Osteocyte (in vitro differentiated cells): ENCODE results near the gene NRG3. TPM values are rescaled to one million over a fixed set of nuclear protein-coding genes. Genes with fewer than 3 reads are reported as not detected.
"Not testable (repeated sequence)": the region's sequence is repeated elsewhere in the genome, so short reads cannot be mapped to it uniquely, and the experiment has no call there.

Experiments used
- DNase-seq: peaks from one replicate; pipeline ENCODE4 v3.0.0; 2021; ENCODE audit warnings: mixed read lengths; ENCODE audit not compliant: unreplicated experiment; ENCODE audit errors: extremely low spot score
- H3K27ac Mint-ChIP-seq: one replicate; pipeline ENCODE4 v1.8.0; 2021; ENCODE audit warnings: mild to moderate bottlenecking, mixed read lengths; ENCODE audit not compliant: unreplicated experiment
- H3K27me3 Mint-ChIP-seq: one replicate; pipeline ENCODE4 v1.8.0; 2021; ENCODE audit warnings: mixed read lengths; ENCODE audit not compliant: unreplicated experiment
- H3K36me3 Mint-ChIP-seq: one replicate; pipeline ENCODE4 v1.8.0; 2021; ENCODE audit warnings: mixed read lengths; ENCODE audit not compliant: unreplicated experiment
- H3K4me1 Mint-ChIP-seq: one replicate; pipeline ENCODE4 v1.8.0; 2021; ENCODE audit warnings: mixed read lengths; ENCODE audit not compliant: unreplicated experiment
- H3K4me3 Mint-ChIP-seq: one replicate; pipeline ENCODE4 v1.8.0; 2021; ENCODE audit warnings: mild to moderate bottlenecking, moderate library complexity, mixed read lengths; ENCODE audit not compliant: unreplicated experiment
- H3K9me3 Mint-ChIP-seq: one replicate; pipeline ENCODE4 v1.8.0; 2021; ENCODE audit warnings: mixed read lengths; ENCODE audit not compliant: unreplicated experiment
- CTCF ChIP-seq: fragments of 200-600 bp; sonication (generic); IDR thresholded peaks from 2 replicates; pipeline ENCODE4 v1.5.0; 2021; ENCODE audit warnings: antibody characterized with exemption, mild to moderate bottlenecking, moderate library complexity
- total RNA-seq: library from RNA; stranded (reverse); gene quantifications from 2 replicates; pipeline ENCODE4 v1.2.1, GENCODE V29; 2021

Gene NRG3
- total RNA-seq, 1 donor from 2014 or later: not detected

- no peak overlapping the region for H3K27ac Mint-ChIP-seq
Observed at GRCh38 chr10:82980321-82980720, 1105.3 kb downstream of the NRG3 start.

DNA sequence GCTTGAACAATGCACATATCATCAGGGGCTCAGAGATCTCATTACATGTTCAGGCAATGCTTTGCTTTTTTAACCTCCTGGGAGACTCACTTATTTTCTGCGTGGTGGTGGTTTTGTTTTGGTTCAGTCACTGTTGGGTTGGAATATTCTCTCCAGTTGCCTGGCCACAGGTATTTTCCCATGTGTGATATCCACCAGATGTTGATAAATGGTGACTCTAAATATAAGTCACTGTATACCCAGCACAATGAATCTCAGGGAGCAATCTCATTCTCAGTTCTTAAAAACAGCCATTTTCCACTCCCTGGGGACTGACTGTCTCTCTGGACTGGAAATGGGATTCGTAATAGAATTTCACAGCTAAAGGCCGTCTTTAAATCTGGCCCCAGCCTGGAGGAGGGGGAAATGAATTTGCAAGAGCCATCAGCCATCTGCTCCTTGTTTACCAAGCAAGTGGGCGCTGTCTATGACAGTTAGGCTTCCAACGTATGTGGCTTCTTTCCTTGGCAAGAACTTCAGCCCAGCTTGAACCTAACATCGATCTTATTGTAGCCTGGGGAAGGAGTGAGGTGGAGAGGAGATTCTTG is 1106.2 kb downstream of the NRG3 start:
- H3K27me3 Mint-ChIP-seq: no peaks in the 10 kb centered on the region
- no peaks in the 10 kb centered on the region for H3K9me3 Mint-ChIP-seq
- TF ChIP-seq CTCF: no peak
- no peak overlapping the region for H3K4me3 Mint-ChIP-seq
- peak overlapping the region; percentile 94 for H3K27ac Mint-ChIP-seq
- no peaks in the 10 kb centered on the region for H3K36me3 Mint-ChIP-seq
- DNase-seq: no peak
- H3K4me1 Mint-ChIP-seq: peaks cover 29% of the 10 kb centered on the region

More at GRCh38 chr10:82980321-82980720, 1105.3 kb downstream of the NRG3 start:
- peaks cover 29% of the 10 kb centered on the region for H3K4me1 Mint-ChIP-seq
- no peak for DNase-seq
- TF ChIP-seq CTCF: no peak
- no peaks in the 10 kb centered on the region for H3K27me3 Mint-ChIP-seq
- H3K36me3 Mint-ChIP-seq: no peaks in the 10 kb centered on the region
- no peak overlapping the region for H3K4me3 Mint-ChIP-seq
- no peaks in the 10 kb centered on the region for H3K9me3 Mint-ChIP-seq

DNA sequence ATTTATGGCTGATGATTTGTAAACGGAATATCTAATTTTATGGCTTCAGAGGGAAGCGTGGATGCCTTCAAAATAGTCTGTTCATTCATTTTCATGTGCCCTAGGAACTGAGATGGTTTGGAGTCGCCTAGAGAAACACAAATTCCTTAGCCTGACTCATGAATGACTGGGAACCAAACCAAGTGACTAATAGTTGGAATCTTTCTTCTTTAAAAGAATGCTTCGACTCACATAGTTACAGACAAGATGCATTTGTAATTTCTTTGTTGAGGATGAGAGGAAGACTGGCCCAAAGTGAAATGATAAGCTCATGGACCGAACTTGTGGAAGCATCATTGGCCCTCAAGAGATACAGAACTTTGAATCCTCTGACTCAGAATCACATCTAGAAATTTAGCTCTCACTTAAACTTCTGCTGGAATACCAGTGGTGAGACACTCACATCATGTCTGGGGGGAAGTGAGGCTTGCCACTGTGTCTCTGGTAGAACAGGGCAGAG is 1107.2 kb downstream of the NRG3 start:
- no peak for DNase-seq
- Mint-ChIP-seq H3K4me1 (peaks cover 29% of the 10 kb centered on the region), H3K36me3 (no peaks in the 10 kb centered on the region), H3K9me3 (no peaks in the 10 kb centered on the region), H3K27ac (peak overlapping the region; percentile 94), H3K27me3 (no peaks in the 10 kb centered on the region), H3K4me3 (no peak overlapping the region)
- TF ChIP-seq CTCF: no peak

DNA sequence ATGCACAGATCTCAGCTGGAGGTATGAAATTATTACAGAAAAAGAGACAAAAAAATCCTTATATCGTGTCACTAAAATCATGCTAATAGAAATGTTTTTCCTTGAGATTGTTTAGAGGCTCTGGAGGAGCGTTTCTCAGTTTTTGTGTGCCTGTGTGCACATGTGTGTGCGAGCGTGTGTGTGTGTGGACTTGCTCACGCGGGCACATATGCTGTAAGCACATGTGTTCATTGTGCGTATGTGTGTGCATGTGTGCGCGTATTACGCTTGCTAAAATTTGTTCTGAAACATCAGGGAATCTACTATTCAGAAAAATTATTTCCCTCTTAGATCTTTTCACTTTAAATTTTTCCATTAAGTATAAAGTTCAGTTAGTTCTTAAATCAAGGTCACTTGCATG is 1111.2 kb downstream of the NRG3 start:
- Mint-ChIP-seq H3K27ac (no peak overlapping the region), H3K36me3 (no peaks in the 10 kb centered on the region), H3K4me1 (peaks cover 19% of the 10 kb centered on the region), H3K9me3 (no peaks in the 10 kb centered on the region), H3K27me3 (no peaks in the 10 kb centered on the region), H3K4me3 (no peak overlapping the region)
- TF ChIP-seq CTCF: no peak
- no peak for DNase-seq

DNA sequence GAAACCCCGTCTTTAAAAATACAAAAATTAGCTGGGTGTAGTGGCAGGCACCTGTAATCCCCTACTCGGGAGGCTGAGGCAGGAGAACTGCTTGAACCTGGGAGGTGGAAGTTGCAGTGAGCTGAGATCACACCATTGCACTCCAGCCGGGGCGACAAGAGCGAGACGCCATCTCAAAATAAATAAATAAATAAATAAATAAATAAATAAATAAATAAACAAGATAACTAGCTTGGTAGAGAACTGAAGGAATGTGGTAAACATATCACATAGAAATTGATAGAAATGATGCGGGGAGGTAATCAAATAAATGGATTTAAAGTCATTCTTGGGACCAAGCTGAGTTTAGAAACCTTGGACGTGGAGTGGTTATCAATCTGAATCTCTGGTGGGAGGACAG is 1131.5 kb downstream of the NRG3 start:
- H3K36me3 Mint-ChIP-seq, H3K27ac Mint-ChIP-seq, DNase-seq, H3K4me1 Mint-ChIP-seq, H3K9me3 Mint-ChIP-seq, H3K4me3 Mint-ChIP-seq, H3K27me3 Mint-ChIP-seq: not testable (repeated sequence)
